ENCODE data around the gene VMP1. TPM values are rescaled to one million over a fixed set of nuclear protein-coding genes. Genes with fewer than 3 reads are reported as not detected.

The VMP1 gene
- total RNA-seq, 2 donors from 2014 or later: 175 to 203 TPM

GRCh38 chr17:59858167-59858816 lies 150.8 kb downstream of the VMP1 start:
- no peak for DNase-seq (ENCODE audit: low spot score)
- intact Hi-C loops (cut with DNase I): no loop called here
- 83% methylated on average over 5 of the region's 5 CpGs for WGBS
- Histone ChIP-seq H3K4me1 (replicated peaks) (no peaks in the 10 kb centered on the region), H3K9me3 (no peaks in the 10 kb centered on the region), H3K36me3 (peaks cover 0 to 10% of the 10 kb centered on the region in 2 donors), H3K4me3 (no peak overlapping the region), H3K27me3 (replicated peaks; ENCODE audit: insufficient read depth) (no peaks in the 10 kb centered on the region), H3K27ac (no peak overlapping the region)
- no peak for TF ChIP-seq POLR2AphosphoS5 (IDR thresholded peaks at IDR 0.05)
- no peak for TF ChIP-seq POLR2A (IDR thresholded peaks at IDR 0.05)
- TF ChIP-seq CTCF (IDR thresholded peaks at IDR 0.05): no peak

- peaks cover 0 to 10% of the 10 kb centered on the region in 2 donors for H3K36me3 ChIP-seq
- intact Hi-C loops (cut with DNase I): no loop called here
- no peaks in the 10 kb centered on the region for H3K4me1 ChIP-seq (replicated peaks)
- no peak for TF ChIP-seq POLR2AphosphoS5 (IDR thresholded peaks at IDR 0.05)
- TF ChIP-seq CTCF (IDR thresholded peaks at IDR 0.05): no peak
- no peak for TF ChIP-seq POLR2A (IDR thresholded peaks at IDR 0.05)
- DNase-seq (ENCODE audit: low spot score): no peak
- WGBS: 66% methylated on average over 3 of the region's 3 CpGs
- no peak overlapping the region for H3K27ac ChIP-seq
- H3K9me3 ChIP-seq: no peaks in the 10 kb centered on the region
- H3K27me3 ChIP-seq (replicated peaks; ENCODE audit: insufficient read depth): no peaks in the 10 kb centered on the region
- no peak overlapping the region for H3K4me3 ChIP-seq
Measured at GRCh38 chr17:59858932-59859331, 151.5 kb downstream of the VMP1 start.

- no peak overlapping the region for H3K27ac ChIP-seq
Measured at GRCh38 chr17:59859444-59860025, 152.1 kb downstream of the VMP1 start.

GRCh38 chr17:59863616-59864015 lies 156.2 kb downstream of the VMP1 start:
- no peak for TF ChIP-seq POLR2A (IDR thresholded peaks at IDR 0.05)
- TF ChIP-seq CTCF (IDR thresholded peaks at IDR 0.05): no peak
- TF ChIP-seq POLR2AphosphoS5 (IDR thresholded peaks at IDR 0.05): no peak
- WGBS: 58% methylated on average over 3 of the region's 3 CpGs

More at GRCh38 chr17:59859444-59860025, 152.1 kb downstream of the VMP1 start:
- Histone ChIP-seq H3K27me3 (replicated peaks; ENCODE audit: insufficient read depth) (no peaks in the 10 kb centered on the region), H3K36me3 (peaks cover 0 to 10% of the 10 kb centered on the region in 2 donors), H3K4me3 (no peak overlapping the region), H3K9me3 (no peaks in the 10 kb centered on the region), H3K4me1 (replicated peaks) (no peaks in the 10 kb centered on the region)
- intact Hi-C loops (cut with DNase I): no loop called here
- no peak for TF ChIP-seq POLR2AphosphoS5 (IDR thresholded peaks at IDR 0.05)
- TF ChIP-seq CTCF (IDR thresholded peaks at IDR 0.05): peak; percentile 20 to 84 (median 62)
- WGBS: 81% methylated on average over 2 of the region's 2 CpGs
- DNase-seq (ENCODE audit: low spot score): no peak

GRCh38 chr17:59869941-59870218 lies 162.4 kb downstream of the VMP1 start:
- intact Hi-C loops (cut with DNase I): no loop called here
- H3K27ac ChIP-seq: peak overlapping the region; percentile 82 to 89
- no peaks in the 10 kb centered on the region for H3K9me3 ChIP-seq
- DNase-seq (ENCODE audit: low spot score): no peak
- TF ChIP-seq POLR2AphosphoS5 (IDR thresholded peaks at IDR 0.05) (no peak), CTCF (IDR thresholded peaks at IDR 0.05) (no peak), POLR2A (IDR thresholded peaks at IDR 0.05) (no peak)
- no peaks in the 10 kb centered on the region for H3K36me3 ChIP-seq
- H3K4me1 ChIP-seq (replicated peaks): peaks cover 15% of the 10 kb centered on the region
- no peak overlapping the region for H3K4me3 ChIP-seq
- 28% methylated on average over 1 of the region's 1 CpG for WGBS
- H3K27me3 ChIP-seq (replicated peaks; ENCODE audit: insufficient read depth): no peaks in the 10 kb centered on the region

More at GRCh38 chr17:59863616-59864015, 156.2 kb downstream of the VMP1 start:
- intact Hi-C loops (cut with DNase I): no loop called here
- Histone ChIP-seq H3K4me3 (no peak overlapping the region), H3K36me3 (peaks cover 0 to 10% of the 10 kb centered on the region in 2 donors), H3K27me3 (replicated peaks; ENCODE audit: insufficient read depth) (no peaks in the 10 kb centered on the region), H3K4me1 (replicated peaks) (no peaks in the 10 kb centered on the region), H3K27ac (peak overlapping the region; percentile 36 to 53), H3K9me3 (no peaks in the 10 kb centered on the region)
- DNase-seq (ENCODE audit: low spot score): no peak
